GM19468 (cell line): ENCODE results near the gene SIPA1.

Experiments
- ATAC-seq: cut with Tn5 transposase; IDR thresholded peaks from one replicate; pipeline ENCODE4 v1.9.1; 2021; ENCODE audit warnings: mild to moderate bottlenecking, moderate library complexity, moderate number of reproducible peaks; ENCODE audit not compliant: unreplicated experiment; ENCODE audit errors: extremely low read depth

Gene SIPA1

DNA sequence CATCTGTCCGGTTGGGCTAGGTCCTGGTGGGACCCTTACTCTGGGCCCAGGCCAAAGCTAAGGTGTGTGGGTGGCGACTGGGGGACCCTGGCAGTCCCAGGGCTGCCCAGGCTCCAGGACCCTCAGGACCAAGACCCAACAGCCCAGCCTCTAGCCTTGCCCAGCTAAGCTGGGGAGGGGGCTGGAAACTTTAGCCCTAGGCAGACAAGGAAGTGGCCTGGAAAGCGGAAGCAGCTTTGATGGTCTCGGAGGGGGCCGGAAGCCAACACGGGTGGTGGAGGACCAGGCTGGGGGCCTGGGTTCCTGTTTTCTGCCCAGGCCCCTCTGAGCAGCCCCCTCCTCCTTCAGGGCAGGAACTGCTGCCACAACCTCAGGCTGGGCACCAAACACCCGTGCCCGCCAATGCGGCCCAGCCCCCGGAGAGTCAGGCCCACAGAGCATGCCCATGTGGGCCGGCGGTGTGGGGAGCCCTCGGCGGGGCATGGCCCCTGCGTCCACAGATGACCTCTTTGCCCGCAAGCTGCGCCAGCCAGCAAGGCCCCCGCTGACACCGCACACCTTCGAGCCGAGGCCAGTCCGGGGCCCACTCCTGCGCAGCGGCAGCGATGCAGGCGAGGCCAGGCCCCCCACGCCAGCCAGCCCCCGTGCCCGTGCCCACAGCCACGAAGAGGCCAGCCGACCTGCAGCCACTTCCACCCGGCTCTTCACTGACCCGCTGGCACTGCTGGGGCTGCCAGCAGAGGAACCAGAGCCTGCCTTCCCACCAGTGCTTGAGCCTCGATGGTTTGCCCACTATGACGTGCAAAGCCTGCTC, 2.8 kb downstream of the SIPA1 start:
- ATAC-seq = no peak

DNA sequence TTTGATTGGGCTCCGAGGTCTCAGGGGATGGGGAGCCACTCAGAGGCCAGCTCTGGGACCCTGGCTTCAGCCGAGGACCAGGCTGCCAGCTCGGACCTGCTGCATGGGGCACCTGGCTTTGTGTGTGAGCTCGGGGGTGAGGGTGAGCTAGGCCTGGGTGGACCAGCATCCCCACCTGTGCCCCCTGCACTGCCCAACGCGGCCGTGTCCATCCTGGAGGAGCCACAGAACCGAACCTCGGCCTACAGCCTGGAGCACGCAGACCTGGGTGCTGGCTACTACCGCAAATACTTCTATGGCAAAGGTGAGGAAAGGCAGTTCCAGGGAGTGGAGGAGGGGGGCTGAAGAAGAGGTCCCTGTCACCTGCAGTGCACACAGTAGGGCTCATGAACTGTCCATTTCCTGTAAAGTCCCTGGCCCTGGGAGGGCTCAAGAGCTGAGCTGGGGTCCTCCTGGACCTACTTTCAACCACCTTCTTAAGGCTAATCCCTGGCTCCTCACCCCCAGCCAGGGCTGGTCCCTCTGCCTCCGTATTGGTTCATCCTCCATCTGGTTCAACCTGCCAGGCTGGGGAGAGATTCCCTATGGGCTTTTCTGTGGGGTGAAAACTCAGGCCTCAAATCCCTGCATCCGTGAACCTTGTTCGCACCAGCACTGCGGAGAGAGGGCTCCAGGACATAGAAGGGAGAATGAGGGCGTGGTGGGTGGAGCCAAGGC, 3.6 kb downstream of the SIPA1 start:
- ATAC-seq = no peak

DNA sequence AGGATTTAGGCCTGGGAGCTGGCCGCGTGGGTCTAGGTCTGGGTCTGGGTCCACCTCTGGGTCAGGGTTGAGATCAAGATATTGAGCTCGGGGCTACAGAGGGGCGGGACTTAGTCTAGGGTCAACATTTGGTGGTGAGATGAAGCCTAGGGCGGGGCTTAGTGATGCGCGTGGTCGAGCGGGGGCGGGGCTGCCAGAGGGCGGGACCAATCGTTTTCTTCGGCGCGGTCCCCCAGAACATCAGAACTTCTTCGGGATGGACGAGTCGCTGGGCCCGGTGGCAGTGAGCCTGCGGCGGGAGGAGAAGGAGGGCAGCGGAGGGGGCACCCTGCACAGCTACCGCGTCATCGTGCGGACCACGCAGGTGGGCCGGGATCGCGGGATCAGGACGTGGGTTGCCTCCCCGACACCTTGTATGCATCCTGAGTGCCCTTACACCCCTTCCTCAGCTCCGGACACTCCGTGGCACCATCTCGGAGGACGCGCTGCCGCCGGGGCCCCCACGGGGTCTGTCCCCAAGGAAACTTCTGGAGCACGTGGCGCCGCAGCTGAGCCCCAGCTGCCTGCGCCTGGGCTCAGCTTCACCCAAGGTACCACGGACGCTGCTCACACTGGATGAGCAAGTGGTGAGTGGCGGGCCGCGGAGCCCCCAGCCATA, 4.2 kb downstream of the SIPA1 start:
- ATAC-seq = no peak

DNA sequence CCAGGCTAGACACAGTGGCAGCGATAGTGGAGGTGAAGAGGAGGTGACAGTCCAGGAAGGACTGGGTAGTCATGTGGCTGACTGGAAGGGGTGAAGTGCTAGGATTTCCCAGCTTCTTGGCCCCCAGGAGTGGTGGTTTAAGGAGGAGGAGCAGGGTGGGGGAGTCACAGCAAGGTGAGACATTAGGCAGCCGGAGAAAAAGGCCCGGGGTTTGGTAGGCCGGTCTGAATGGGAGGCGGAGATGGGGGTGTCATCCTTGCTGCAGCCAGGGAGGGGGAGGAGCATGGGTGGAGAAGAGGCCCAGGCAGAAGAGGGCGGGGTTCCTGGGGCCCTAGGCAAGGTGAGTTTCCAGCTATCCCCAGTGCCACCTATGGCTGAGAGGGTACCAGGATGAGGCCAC, 6.1 kb downstream of the SIPA1 start:
- no peak for ATAC-seq

DNA sequence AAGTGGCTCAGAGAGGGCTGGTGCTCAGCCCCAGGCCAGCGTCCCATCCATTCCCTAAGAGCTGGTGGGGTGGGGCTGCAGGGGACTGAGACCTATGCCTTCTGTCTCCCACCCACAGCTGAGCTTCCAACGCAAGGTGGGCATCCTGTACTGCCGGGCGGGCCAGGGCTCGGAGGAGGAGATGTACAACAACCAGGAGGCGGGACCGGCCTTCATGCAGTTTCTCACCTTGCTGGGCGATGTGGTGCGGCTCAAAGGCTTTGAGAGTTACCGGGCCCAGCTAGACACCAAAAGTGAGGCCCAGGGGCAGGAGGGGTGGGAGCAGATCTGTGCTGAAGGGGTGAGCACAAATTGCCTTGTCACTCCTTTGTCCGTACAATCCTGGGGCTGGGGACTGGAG, 6.9 kb downstream of the SIPA1 start:
- no peak for ATAC-seq

DNA sequence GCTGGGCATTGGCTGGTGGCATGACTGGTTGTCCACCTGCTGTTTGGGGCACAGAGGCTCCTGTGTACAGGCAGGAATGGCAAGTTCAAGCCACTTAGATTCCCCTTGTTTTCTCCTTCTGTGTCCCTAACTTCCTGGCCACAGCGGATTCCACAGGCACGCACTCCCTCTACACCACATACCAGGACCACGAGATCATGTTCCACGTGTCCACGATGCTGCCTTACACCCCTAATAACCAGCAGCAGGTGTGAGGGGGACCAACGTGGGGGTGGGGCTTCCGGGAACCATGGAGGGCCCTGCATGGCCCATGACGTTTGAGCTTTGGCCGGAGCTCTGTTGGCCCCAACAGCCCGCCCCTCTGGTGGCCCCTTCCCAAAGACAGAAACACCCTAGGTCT, 7.8 kb downstream of the SIPA1 start:
- no peak for ATAC-seq

DNA sequence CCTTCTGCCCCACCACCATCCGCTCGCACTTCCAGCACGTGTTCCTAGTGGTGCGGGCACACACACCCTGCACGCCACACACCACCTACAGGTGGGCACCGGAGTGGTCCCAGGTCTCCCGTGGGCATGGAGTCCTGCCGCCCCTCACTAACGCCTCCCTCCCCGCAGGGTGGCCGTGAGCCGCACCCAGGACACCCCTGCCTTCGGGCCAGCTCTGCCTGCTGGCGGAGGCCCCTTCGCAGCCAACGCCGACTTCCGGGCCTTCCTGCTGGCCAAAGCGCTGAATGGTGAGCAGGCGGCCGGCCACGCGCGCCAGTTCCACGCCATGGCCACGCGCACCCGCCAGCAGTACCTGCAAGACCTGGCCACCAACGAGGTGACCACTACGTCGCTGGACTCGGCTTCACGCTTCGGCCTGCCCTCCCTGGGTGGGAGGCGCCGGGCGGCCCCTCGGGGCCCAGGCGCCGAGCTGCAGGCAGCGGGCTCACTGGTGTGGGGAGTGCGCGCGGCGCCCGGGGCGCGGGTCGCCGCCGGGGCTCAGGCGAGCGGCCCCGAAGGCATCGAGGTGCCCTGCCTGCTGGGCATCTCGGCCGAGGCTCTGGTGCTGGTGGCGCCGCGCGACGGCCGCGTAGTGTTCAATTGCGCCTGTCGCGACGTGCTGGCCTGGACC, 8.5 kb downstream of the SIPA1 start:
- ATAC-seq = no peak

DNA sequence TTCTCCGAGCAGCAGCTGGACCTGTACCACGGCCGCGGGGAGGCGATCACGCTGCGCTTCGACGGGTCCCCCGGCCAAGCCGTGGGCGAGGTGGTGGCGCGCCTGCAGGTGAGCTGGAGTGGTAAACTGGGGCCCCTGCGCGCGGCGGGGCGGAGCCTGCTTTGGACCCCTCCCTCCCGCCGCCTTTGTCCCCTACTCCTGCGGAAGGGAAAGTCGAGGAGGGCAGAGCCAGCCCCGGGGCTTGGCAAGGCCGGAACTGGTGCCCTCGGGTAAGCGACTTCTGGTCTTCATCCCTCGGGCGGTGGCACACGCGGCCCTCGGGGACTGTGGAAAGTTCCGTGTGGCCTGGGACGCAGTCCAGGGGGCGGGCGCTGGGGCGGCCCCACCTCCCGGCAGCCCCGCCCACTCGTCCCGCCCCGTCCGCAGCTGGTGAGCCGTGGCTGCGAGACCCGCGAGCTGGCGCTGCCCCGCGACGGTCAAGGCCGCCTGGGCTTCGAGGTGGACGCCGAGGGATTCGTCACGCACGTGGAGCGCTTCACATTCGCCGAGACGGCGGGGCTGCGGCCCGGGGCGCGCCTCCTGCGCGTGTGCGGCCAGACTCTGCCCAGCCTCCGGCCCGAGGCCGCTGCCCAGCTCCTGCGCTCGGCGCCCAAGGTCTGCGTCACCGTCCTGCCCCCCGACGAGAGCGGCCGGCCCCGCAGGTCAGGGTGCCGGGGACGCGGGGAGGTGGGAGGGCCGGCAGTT, 9.2 kb downstream of the SIPA1 start:
- no peak for ATAC-seq

DNA sequence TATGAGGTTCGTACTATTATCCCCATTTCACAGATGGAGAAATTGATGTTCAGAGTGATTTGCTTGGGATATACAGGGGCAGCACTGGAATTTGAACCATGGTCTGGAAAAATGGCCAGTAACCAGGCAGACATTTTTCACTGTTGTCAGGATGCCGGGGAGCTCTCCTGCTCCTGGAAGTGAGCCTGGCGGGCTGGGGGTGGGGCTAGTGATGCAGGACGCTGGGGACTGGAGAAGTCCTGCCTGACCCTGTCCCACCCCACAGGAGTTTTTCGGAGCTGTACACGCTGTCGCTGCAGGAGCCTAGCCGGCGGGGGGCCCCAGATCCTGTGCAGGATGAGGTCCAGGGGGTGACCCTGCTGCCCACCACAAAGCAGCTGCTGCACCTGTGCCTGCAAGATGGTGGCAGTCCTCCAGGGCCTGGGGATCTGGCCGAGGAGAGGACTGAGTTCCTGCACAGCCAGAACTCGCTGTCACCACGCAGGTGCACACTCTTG, 11.1 kb downstream of the SIPA1 start:
- ATAC-seq = no peak

DNA sequence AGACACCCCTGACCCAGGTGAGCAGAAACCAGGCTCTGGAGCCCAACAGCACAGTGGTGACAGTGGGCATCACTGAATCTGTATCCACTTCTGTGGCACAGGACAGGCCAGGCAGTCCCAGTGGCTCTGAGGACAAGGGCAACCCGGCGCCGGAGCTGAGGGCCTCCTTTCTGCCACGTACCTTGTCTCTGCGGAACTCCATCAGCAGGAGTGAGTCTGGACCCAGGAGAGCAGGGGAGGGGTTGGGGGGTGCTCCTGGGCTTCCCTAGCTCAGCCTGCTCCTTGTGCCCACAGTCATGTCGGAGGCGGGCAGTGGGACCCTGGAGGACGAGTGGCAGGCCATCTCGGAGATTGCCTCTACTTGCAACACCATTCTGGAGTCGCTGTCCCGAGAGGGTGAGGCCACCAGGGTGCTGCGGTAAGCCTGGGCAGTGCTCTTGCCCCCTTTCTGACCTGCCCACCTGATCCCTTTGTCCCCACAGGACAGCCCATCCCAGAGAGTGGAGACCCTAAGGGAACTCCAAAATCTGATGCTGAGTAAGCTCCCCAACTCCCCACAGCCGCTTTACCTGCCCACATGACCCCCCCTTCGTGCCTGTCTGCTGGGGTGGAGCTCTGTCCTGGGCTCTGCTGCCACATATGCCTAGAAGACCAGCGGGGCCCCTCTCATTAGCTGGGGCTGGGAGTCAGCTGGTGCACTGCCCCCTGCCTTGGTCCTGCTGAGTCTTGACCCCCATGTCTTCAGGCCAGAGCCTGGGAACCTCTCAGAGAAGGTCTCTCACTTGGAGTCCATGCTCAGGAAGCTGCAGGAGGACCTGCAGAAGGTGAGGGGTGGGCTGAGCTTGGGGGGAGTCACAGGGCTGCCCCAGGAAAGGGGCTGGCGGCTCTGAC, 12.0 kb downstream of the SIPA1 start:
- ATAC-seq = no peak

DNA sequence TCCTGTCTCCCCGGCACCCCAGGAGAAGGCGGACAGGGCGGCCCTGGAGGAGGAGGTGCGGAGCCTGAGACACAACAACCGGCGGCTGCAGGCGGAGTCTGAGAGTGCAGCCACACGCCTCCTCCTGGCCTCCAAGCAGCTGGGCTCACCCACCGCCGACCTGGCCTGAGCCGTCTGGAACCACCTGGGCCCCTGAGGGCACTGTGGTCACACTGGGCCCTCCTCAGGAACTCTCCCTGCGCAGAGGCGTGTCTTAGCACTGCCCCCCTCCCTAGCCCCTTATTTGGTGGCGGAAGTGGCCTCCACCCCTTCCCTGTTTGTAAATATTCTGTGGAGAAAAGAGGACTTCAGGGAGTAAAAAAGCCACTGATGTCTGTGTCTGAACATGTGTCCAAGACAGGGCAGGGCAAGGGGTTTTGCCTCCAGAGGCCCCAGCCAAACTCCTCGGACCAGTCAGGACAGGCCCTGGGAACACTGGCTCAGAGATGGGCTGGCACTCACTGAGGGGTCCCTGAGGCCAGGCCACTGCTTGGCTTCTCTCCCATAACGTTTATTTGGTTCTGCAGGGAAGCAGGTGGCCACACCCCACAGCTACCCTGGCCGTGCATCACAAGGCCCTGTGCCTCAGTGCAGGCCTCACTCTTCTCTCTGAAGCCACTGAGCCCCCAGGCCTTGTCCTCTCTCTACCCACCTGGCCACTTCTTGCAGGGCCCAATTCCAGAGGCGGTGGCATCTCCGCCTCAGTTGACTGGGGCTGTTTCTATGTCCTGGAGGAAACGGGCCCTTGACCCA, 12.8 kb downstream of the SIPA1 start:
- no peak for ATAC-seq

DNA sequence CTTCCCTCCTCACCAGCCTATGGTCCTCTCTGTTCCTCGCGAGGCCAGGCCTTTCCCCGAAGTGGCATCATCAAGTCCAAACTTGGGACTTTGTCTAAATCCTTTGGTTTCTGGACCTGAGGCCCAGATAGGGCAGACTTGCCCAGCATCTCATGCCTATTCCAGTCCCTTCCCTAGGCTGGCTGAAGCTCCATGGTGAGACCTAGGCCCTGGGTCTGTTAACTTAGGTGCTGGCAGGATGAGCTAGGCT, 13.4 kb downstream of the SIPA1 start:
- ATAC-seq = no peak

DNA sequence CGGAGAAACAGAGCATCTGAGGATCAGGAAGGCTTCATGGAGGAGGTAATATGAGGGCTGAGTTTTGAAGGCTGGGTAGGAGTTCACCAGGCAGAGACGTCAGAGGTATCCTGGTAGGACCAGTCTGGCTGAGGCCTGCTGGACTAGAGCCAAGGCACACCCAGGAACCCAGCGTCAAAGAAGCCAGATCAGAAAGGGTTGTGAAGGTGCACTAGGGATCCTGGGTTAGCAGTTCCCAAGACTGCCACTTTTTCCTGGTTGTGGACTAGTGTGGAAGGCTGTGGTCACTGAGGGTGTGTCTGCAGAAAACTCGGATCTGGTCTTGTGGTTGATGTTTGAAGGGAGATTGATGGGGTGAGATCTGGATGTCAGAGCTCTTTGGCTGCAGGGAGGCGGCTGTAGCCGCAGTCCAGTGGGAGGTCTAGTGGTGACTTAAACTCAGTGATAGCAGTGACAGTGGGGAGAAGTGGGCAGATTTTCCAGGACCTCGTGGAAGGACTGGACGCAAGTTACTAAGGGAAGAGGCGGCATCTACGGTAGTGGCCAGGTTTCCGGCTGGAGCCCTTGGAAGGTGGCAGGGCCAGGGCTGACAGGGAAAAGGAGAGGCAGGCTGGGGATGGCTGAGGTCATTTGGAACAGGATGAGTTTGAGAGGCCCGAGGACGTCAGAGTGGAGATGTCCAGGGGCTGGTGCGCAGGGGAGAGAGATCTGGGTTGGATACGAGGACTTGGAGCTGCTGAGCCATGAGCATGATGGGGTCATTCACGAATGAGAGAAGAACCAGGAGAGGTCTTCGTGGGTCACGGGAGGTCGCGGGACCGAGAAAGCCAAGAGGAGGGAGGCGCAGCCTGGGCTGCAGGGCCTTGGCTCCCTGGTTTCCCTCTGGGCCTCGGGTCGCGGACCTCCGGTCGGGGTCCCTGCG, 13.9 kb downstream of the SIPA1 start:
- ATAC-seq = no peak

DNA sequence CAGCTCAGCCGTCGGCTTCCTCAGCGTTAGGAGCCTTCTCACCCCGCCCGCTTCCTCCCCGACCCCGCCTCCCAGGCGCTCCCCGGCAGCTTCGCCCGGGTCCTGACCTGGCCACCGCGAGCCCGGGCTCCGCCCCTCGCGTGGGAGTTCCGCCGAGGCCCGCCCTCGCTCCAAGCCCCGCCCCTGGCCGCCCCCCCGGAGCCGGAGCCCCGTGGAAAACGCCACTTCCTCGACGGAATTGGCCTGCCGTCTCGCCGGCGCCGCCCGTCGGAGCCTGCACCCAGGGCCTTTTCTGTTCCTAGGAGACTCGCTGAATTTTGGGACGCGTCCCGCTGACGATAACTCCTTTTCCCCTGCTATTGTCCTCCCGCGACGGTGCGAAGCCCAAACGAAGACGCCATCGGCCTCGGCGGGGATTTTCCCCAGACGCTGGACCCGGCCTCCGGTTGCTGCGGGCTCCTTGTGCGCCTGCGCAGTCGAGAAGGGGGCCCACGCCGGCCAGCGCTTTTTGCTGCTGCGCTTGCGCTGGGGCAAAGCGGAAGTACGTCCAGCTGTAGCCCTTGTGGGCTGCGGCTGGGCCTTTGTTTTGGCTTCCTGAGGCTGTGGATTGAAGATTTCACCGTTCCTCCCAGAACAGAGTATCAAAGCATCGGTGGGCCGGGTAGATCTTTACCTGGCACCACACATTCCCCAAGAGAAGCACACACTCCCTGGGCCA, 14.8 kb downstream of the SIPA1 start:
- ATAC-seq = peak; percentile 43

DNA sequence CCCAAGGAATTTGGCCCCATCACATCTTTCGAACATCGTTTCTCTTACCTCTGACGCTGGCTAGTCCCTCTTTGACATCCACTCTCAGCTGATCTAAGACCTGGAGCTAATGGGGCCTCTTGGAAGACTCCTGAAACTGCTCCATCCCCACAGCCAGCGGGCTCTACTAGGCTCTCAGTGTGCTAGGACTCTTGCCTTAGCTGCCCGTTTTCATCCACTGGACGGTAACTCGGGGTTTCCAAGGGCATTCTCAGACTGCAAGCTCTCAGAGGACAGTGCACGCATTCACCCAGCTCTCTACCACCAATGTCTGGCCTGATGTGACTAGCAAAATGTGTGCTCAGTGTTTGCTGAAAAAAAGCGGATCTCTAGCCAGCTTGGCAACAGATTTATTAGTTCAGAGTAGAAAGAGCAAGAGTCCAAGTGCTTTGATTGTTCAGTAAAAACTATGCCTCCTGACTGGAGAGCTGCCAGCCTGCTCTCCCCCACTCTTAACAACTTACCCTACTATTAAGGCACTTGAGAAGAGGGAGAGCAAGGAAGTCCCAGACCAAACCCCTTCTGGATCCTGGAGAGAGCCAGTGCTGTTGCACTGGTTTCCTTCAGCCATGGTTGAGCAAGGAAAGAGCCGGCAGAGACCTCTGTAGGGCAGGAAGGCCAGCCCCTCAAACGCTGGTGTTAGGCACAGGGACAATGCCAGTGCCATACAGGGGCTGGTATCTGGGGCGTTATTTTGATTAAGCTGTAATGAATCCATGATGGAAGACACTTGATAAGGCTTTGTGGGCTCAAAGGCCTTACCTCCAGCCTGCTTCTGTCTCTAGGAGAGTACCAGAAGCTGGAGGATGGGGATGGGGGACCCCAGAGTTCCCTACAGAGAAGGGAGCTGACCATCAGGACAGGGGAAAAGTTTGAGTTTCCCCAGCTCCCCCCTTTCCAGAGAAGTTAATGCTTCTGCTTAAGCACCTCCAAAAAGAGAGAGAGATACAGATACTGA, 15.6 kb downstream of the SIPA1 start:
- no peak for ATAC-seq
